GM18861 (cell line): ENCODE measurements around the gene SELENOW.
"Not testable (repeated sequence)": the region's sequence is repeated elsewhere in the genome, so short reads cannot be mapped to it uniquely, and the experiment has no call there.

Experiments
- ATAC-seq: cut with Tn5 transposase; IDR thresholded peaks from one replicate; pipeline ENCODE4 v1.9.1; 2021; ENCODE audit not compliant: unreplicated experiment

Gene SELENOW

GRCh38 chr19:47781590-47782262, 3.2 kb downstream of the SELENOW start:
- no peak for ATAC-seq

DNA sequence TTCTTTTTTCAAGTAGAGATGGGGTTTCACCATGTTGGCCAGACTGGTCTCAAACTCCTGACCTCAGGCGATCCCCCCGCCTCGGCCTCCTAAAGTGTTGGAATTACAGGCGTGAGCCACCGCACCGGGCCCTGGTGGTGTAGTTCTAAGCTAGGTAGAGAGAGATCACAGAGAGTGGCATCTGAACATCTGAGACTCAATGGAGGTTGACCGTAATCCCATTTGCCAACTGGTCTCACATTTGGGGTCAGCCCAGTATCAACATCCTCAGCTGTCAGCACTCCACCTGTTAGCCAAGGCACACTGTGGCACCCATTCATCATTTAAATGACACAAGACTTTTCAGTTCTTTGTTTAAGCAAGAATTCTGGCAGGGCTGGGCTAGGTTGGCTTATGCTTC, 8.1 kb downstream of the SELENOW start:
- ATAC-seq: no peak

DNA sequence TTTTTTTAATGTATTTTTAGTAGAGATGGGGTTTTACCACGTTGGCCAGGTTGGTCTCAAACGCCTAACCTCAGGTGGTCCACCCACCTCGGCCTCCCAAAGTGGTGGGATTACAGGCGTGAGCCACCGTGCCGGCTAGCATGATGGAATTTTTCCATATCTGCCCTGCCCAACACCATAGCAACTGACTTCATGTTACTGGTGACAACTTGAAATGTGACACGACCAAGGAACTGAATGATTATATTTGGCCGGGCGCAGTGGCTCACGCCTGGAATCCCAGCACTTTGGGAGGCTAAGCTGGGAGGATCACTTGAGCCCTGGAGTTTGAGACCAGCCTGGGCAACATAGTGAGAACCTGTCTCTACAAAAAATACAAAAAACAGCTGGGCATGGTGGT, 8.8 kb downstream of the SELENOW start:
- not testable (repeated sequence) for ATAC-seq

DNA sequence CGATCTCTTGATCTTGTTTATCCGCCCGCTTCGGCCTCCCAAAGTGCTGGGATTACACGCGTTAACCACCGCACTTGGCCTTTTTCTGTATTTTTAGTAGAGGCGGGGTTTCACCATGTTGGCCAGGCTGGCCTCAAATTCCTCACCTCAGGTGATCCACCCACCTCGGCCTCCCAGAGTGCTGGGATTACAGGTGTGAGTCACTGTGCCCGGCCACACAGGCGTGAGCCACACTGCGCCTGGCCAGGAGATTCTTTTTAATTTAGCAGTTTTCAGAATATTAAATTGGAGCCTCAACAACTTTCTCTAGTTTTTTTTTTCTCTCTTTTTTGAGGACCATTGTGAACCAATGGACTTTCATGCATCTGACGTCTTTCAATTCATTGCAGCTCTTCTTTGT, 11.3 kb downstream of the SELENOW start:
- not testable (repeated sequence) for ATAC-seq

DNA sequence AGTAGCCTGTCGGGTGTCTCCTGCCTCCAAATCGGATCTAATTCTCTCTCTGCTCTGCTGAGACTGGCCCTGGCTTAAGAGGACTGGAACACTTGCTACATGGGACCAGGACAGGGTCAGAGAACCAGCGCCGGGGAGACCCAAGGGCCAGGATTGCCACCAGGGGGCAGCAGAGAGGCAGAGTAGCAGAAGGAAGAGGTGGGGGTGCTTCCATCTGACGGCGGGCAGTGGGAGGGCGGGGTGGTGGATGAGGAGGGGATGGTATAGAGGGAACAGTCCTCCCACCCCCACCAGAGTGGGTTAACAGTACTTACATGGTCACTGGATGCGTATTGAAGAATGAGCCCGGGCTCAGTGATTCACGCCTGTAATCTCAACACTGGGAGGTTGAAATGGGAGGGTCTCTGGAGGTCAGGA, 11.9 kb downstream of the SELENOW start:
- no peak for ATAC-seq

DNA sequence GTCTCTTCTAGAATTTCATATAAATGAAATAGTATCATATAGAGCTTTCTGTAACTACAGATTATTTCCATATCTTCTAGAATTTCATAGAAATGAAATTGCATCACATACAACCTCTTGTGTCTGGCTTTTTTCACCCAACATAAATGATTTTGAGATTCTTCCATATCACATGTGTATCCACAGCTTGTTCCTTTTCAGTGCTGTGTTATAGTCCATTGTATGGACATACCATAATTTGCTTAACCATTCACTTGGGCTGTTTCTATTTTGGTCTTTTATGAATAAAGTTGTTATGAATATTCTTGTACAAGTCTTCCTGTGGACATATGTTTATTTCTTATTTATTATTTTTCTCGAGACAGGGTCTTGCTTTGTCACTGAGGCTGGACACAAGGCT, 14.1 kb downstream of the SELENOW start:
- no peak for ATAC-seq

GRCh38 chr19:47794526-47794925, 16.0 kb downstream of the SELENOW start:
- no peak for ATAC-seq

DNA sequence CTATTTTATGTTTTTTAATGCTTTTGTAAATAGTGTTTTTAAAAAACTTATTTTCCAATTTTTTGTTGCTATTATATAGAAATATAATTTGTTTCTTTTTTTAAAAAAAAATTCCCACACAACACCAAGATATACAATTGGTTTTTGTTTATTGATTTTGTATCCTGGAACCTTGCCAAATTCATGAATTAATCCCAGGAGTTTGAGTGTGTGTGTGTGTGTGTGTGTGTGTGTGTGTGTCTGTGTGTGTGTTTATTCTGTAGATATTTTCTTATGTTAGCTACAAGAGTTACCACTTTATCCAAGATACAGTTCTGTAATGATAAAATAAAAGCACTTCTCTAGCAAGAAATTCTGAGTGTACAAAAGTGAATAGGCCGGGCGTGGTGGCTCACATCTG, 18.3 kb downstream of the SELENOW start:
- ATAC-seq: no peak

GRCh38 chr19:47797996-47798903, 19.7 kb downstream of the SELENOW start:
- ATAC-seq: no peak

- no peak for ATAC-seq
These were observed 20.4 kb downstream of the SELENOW start for GRCh38 chr19:47798904-47799266.

- no peak for ATAC-seq
These were observed 22.8 kb downstream of the SELENOW start for GRCh38 chr19:47801270-47801669.

- no peak for ATAC-seq
These were observed 24.1 kb downstream of the SELENOW start for GRCh38 chr19:47802521-47803043.

DNA sequence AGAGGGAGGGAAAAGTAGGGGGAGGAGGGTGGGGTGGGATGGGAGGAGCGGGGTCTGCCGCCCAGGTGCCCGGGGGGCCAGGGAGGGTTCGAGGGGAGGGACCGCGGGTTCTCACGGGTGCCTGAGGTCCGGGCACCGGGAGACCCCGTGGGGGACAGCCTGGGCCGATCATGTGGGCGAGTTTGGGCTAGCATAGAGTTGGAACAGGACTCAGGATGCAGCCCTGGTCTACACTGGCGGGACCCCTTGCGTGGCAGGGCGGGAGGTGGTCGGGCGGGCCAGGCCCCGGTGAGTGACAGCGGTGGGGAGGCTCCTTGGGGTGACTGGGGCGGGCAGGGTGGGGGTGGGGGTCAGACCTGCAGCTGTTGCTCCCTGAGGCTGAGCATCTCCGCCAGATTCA, 24.6 kb downstream of the SELENOW start:
- ATAC-seq: not testable (repeated sequence)

GRCh38 chr19:47803671-47804070, 25.2 kb downstream of the SELENOW start:
- not testable (repeated sequence) for ATAC-seq

DNA sequence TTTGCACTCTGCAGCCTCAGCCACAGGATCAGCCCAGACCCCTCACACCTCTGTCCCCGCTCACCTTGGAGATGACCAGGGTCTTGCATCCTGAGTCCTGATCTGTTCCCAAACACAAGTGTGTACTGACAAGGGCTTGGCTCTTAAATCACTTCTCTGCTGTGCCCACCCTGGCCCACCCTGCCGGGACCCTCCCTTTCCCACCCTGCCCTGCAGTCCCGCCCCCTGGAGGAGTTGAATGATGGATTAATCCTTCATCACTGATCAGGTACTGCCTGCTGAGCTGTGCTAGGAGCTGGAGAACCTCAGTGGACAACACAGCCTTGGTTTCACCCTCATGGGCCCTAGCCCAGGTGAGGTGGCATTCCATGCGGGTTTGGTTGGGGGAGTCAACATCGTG, 25.9 kb downstream of the SELENOW start, which contains the start of gene TPRX1:
TSS of gene TPRX1 (minus strand) at position 101 of the 400 bp plus-strand sequence. CDS start at position 89, 12 bp downstream.
- not testable (repeated sequence) for ATAC-seq

- no peak for ATAC-seq
These were observed 26.8 kb downstream of the SELENOW start for GRCh38 chr19:47805313-47805712.

DNA sequence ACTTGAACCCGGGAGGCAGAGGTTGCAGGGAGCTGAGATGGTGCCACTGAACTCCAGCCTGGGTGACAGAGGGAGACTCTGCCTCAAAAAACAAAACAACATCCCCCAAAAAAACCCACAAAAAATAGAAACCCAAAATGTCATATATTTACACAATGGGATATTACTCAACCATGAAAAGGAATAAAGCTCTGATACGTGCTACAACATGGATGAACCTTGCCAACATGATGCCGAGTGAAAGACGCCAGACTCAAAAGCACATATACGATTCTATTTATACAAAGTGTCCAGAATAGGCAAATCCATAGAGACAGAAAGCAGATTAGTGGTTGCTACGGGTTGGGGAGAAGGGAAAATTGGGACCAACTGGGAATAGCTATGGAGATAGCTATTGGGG, 27.9 kb downstream of the SELENOW start:
- no peak for ATAC-seq

- ATAC-seq: no peak
These were observed 34.9 kb downstream of the SELENOW start for GRCh38 chr19:47813304-47813994.

DNA sequence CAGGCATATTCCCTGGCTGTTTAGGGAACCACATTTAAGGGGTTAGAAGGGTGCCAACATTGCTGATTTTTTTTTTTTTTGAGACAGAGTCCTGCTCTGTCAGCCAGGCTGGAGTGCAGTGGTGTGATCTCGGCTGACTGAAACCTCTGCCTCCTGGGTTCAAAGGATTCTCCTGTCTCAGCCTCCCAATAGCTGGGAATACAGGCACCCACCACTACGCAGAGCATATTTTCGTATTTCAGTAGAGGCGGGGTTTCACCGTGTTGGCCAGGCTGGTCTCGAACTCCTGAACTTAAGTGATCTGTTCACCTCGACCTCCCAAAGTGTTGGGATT, 35.5 kb downstream of the SELENOW start:
- no peak for ATAC-seq

GRCh38 chr19:47816270-47816669, 37.8 kb downstream of the SELENOW start:
- not testable (repeated sequence) for ATAC-seq

DNA sequence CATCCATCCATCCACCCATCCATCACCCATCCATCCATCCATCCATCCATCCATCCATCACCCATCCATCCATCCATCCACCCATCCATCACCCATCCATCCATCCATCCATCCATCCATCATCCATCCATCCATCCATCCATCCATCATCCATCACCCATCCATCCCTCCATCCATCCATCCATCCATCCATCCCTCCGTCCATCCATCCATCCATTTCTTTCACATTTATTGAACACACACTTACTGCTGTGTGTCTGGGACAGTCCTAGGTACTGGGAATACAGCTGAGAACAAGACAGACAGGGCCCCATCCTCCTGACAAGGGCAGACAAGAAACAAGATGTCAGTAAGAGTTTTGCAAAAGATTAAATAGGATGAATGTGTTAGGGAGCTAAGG, 39.7 kb downstream of the SELENOW start:
- ATAC-seq: not testable (repeated sequence)
